GM19452 (cell line): ENCODE measurements around the gene DNAJB12.
"Not testable (repeated sequence)": the region's sequence is repeated elsewhere in the genome, so short reads cannot be mapped to it uniquely, and the experiment has no call there.

ENCODE experiments used
- ATAC-seq: cut with Tn5 transposase; IDR thresholded peaks from one replicate; pipeline ENCODE4 v1.9.1; 2021; ENCODE audit not compliant: unreplicated experiment

The DNAJB12 gene

GRCh38 chr10:72354356-72355213, at the start of gene DNAJB12:
Gene DNAJB12 (minus strand): TSS chr10:72354919. CDS start chr10:72354897, 22 bp downstream.
- peak; percentile 69 for ATAC-seq

- not testable (repeated sequence) for ATAC-seq
These were observed 40.9 kb upstream of the DNAJB12 start for GRCh38 chr10:72395581-72395980.

DNA sequence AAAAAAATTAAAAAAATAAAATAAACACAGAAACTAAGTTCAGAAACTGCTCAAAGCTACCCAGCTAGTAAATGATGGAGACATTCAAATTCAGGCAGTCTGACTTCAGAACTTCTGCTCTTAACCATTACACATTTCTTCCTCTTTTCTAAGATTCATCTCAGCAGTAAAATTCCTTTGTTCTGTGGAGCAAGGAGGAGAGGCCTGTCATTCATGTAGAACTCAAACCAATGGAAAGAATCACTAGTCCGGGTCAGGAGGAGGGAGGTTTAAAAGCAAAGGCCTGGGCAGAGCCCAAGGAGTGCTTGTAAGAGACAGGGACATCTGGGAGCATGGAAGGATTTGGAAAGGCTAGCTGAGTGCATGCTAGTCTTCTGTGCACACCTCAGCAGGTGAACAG, 37.9 kb upstream of the DNAJB12 start:
- ATAC-seq = no peak

- no peak for ATAC-seq
These were observed 36.0 kb upstream of the DNAJB12 start for GRCh38 chr10:72390764-72391163.

DNA sequence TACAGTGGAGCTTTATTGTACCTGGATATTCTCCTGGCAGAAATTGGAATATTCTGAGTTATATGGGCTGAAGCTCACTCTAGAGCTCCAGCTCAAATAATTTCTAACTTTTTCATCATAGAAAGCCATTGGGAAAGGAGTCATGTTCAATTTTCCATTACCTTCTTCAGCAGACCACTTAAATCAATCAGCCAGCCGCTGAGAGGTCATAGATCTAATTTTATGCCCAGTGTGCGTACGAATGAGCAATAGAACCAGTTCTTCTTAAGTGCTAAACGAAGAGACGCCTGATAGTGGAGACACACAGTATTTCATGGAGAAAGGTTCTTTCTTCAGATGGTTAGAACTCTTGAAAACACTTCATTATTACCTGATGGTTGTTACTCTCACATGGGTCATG, 35.0 kb upstream of the DNAJB12 start:
- ATAC-seq = no peak

GRCh38 chr10:72389014-72389413, 34.3 kb upstream of the DNAJB12 start:
- ATAC-seq = no peak

DNA sequence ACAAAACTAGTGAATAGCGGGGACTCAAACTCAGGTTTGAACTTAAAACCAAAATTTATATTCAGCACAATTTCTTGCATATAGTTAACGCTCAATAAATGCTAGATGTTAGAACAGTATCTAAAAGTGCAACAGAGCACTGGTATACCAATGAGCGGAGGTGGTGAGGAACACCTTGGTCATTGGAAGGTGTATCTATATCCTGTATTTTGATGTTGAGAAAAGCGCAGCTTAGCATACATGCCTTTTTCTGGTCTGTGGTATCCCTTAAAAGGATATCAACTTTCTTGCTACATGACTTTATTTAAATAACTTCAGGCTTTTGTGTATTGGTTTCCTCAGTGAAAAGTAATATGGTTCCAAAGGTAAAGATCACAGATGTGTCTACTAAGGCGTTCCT, 33.3 kb upstream of the DNAJB12 start:
- ATAC-seq = no peak

GRCh38 chr10:72386916-72387586, 32.3 kb upstream of the DNAJB12 start:
- no peak for ATAC-seq

GRCh38 chr10:72385724-72386123, 31.0 kb upstream of the DNAJB12 start:
- no peak for ATAC-seq

DNA sequence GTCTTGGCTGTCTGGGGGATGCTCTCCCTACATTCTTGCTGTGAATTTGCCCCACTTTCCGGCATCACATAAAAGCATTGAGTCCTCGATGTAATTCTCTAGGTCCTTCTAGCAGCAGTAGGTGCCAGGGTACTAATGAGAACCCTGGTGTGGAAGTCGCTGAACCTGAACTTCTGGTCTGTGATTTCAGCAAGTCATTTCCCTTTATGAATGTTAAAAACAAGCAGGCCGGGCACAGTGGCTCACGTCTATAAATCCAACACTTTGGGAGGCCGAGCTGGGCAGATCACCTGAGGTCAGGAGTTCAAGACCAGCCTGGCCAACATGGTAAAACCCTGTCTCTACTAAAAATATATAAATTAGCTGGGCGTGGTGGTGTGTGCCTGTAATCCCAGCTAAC, 30.3 kb upstream of the DNAJB12 start:
- ATAC-seq = not testable (repeated sequence)

- no peak for ATAC-seq
These were observed 25.1 kb upstream of the DNAJB12 start for GRCh38 chr10:72379776-72380175.

DNA sequence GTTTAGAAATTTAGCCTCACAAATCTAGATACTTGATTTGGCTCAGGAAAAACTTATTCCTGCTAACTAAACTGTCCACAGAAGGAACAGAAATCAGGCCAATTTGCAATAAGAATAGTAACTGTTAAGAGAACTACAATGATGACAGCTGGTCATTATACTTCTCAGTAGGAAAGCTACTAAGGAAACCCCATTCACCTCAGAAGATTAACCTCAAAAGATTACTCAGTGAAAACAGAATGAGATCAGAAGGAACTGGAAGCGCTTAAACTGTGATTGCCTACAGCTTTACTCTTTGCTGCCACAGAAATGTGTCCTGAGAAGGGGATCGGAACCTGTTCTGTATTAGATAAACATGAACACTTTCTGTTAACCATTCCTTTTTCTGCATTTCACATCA, 24.3 kb upstream of the DNAJB12 start:
- ATAC-seq = no peak

- ATAC-seq = no peak
These were observed 20.9 kb upstream of the DNAJB12 start for GRCh38 chr10:72375585-72375984.

- no peak for ATAC-seq
These were observed 20.5 kb upstream of the DNAJB12 start for GRCh38 chr10:72375173-72375572.

GRCh38 chr10:72370201-72370722, 15.5 kb upstream of the DNAJB12 start:
- ATAC-seq = no peak

DNA sequence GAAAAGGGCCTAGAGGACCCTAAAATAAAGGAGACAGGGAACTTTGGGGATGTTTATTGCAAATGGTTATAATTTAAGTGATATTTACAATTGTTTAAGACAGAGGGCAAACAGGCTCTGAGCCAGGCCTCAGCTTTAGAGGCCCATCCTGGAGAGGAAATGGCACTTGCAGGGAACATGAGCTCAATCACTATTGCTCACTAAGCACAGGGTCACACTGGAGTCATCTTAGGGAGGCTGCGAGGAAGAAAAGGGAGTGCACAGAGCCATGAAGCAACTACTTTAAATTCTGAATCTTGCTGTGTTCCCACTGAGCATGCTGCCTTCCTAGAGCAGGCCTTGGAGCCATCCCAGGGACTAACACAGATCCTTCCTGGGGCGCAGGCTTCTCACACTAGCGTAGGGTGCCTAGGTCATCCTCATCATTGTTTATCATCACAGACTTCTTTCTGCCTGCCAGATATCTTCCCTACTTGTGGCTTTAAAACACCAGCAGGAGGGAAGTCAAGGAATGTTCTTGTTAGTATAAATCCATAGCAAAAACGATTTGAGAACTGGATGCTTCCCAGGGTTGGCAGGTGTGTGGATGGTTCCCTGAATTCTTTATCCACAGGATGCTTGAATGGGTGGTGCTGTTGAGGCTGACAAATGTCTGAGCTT, 12.7 kb upstream of the DNAJB12 start:
- ATAC-seq = no peak

GRCh38 chr10:72365106-72365895, 10.6 kb upstream of the DNAJB12 start:
- ATAC-seq = no peak

GRCh38 chr10:72364239-72364777, 9.6 kb upstream of the DNAJB12 start:
- peak; percentile 90 for ATAC-seq

- no peak for ATAC-seq
These were observed 2.3 kb upstream of the DNAJB12 start for GRCh38 chr10:72356987-72357386.

DNA sequence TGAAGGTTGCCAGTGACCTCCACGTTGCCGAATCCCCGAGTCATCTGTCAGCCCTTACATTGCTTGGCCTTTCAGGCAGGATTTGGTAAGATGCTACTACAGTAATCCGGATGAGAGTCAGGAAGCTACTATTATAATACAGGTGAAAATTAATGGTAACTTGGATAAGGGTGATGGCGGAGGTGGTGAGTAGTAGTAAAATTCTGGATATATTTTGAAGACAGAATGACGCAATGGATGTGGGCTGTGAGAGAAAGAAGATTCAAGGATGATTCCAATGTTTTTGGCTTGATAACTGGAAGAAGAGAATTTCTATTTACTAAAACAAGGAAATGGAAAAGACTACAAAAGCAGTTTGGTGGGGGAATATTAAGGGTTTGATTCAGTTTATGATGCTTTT, 1.4 kb upstream of the DNAJB12 start:
- no peak for ATAC-seq

- ATAC-seq = peak; percentile 14
These were observed 466 bp upstream of the DNAJB12 start for GRCh38 chr10:72355214-72355555.
